Measurements from ENCODE around the gene TUBGCP5.

- TF ChIP-seq EP300 (IDR thresholded peaks at IDR 0.05), result no peak
- no peak for TF ChIP-seq POLR2A (IDR thresholded peaks at IDR 0.05; ENCODE audit: low read depth)
These were observed 26.5 kb upstream of the TUBGCP5 start for GRCh38 chr15:23065836-23066235.
